OCI-LY3 (cell line): ENCODE results near the gene ALPP.
"Not testable (repeated sequence)": the region's sequence is repeated elsewhere in the genome, so short reads cannot be mapped to it uniquely, and the experiment has no call there.

Source experiments
- CTCF ChIP-seq: fragments of 200-600, 300-600 bp; sonication (generic); IDR thresholded peaks from 2 replicates; pipeline ENCODE4 v1.5.1; 2014; ENCODE audit warnings: antibody characterized with exemption, low read length, low read depth
- EZH2phosphoT487 ChIP-seq: fragments of 200-600 bp; shearing (Covaris generic); IDR thresholded peaks from 2 replicates; pipeline ENCODE4 v1.6.1; 2018; ENCODE audit warnings: antibody characterized with exemption, mixed run types, low read depth

GRCh38 chr2:232370007-232370406 is 8.5 kb upstream of the ALPP start:
- TF ChIP-seq EZH2phosphoT487, CTCF: not testable (repeated sequence)
